GM23248 (cell line): ENCODE data around the gene ABCA2.

Experiments used
- EZH2 ChIP-seq: fragments of 200-600 bp; sonication (generic); IDR thresholded peaks from 2 replicates; pipeline ENCODE4 v1.6.1; 2018; ENCODE audit warnings: antibody characterized with exemption, mild to moderate bottlenecking; ENCODE audit not compliant: insufficient read depth, poor library complexity, severe bottlenecking
- EZH2phosphoT487 ChIP-seq: fragments of 200-600 bp; sonication (generic); IDR thresholded peaks from 2 replicates; pipeline ENCODE4 v1.6.1; 2018; ENCODE audit warnings: antibody characterized with exemption, moderate library complexity, mild to moderate bottlenecking, low read depth; ENCODE audit not compliant: insufficient read depth

- TF ChIP-seq EZH2: no peak
- TF ChIP-seq EZH2phosphoT487: no peak
Measured at GRCh38 chr9:136973618-136974617, 54.1 kb downstream of the ABCA2 start.
